ENCODE results near the gene SLC45A3.
"Not testable (repeated sequence)": the region's sequence is repeated elsewhere in the genome, so short reads cannot be mapped to it uniquely, and the experiment has no call there.

Gene SLC45A3

GRCh38 chr1:205636138-205636530 is 44.2 kb downstream of the SLC45A3 start:
- not testable (repeated sequence) for H3K27me3 ChIP-seq (ENCODE audit: control insufficient read depth in 1 of 2, insufficient read depth in 1 of 2, low read length in 2 of 2); H3K4me2 ChIP-seq (ENCODE audit: low read length, poor library complexity, severe bottlenecking); H2BK120ac ChIP-seq (ENCODE audit: low read depth, low read length); DNase-seq; H3K9ac ChIP-seq (ENCODE audit: low read length); H3K4me3 ChIP-seq (ENCODE audit: insufficient read depth in 1 of 2, low read depth in 1 of 2, low read length in 2 of 2); H2BK5ac ChIP-seq (ENCODE audit: low read depth, low read length, poor library complexity, severe bottlenecking); H3K79me1 ChIP-seq (replicated peaks; ENCODE audit: low read length, poor library complexity, severe bottlenecking); H3K36me3 ChIP-seq (ENCODE audit: control insufficient read depth in 1 of 2, insufficient read depth in 2 of 2, low read depth in 1 of 2, low read length in 2 of 2); H3K18ac ChIP-seq (ENCODE audit: low read depth in 1 of 2, low read length in 2 of 2); H2AFZ ChIP-seq (ENCODE audit: low read depth, low read length); H4K8ac ChIP-seq (ENCODE audit: low read length); H2AK5ac ChIP-seq (ENCODE audit: low read length, severe bottlenecking); H3K23ac ChIP-seq (ENCODE audit: low read length in 2 of 2); H3K4me1 ChIP-seq (ENCODE audit: control insufficient read depth, insufficient read depth, low read depth, low read length); H3K27ac ChIP-seq (ENCODE audit: low read length, poor library complexity, severe bottlenecking); H3K14ac ChIP-seq (ENCODE audit: low read length in 2 of 2); H4K91ac ChIP-seq (ENCODE audit: low read length); H3K9me3 ChIP-seq (ENCODE audit: control insufficient read depth, low read length); H3K4ac ChIP-seq (ENCODE audit: low read depth in 1 of 2, low read length in 2 of 2); H2BK12ac ChIP-seq (ENCODE audit: low read length in 2 of 2); H2BK15ac ChIP-seq (ENCODE audit: low read depth, poor library complexity, severe bottlenecking)
- WGBS, result 97% methylated on average over 6 of the region's 7 CpGs

GRCh38 chr1:205633421-205633976 is 46.8 kb downstream of the SLC45A3 start:
- Histone ChIP-seq H3K27ac (ENCODE audit: low read length, poor library complexity, severe bottlenecking) (no peak overlapping the region), H3K14ac (ENCODE audit: low read length in 2 of 2) (no peak overlapping the region), H3K4me2 (ENCODE audit: low read length, poor library complexity, severe bottlenecking) (no peak overlapping the region), H3K27me3 (ENCODE audit: control insufficient read depth in 1 of 2, insufficient read depth in 1 of 2, low read length in 2 of 2) (no peaks in the 10 kb centered on the region), H4K8ac (ENCODE audit: low read length) (no peak overlapping the region), H2AFZ (ENCODE audit: low read depth, low read length) (no peak overlapping the region), H2BK15ac (ENCODE audit: low read depth, poor library complexity, severe bottlenecking) (no peak overlapping the region), H3K23ac (ENCODE audit: low read length in 2 of 2) (no peak overlapping the region), H3K4me1 (ENCODE audit: control insufficient read depth, insufficient read depth, low read depth, low read length) (peaks cover 5% of the 10 kb centered on the region), H3K4me3 (ENCODE audit: insufficient read depth in 1 of 2, low read depth in 1 of 2, low read length in 2 of 2) (peak overlapping the region in 1 of 2 experiments; percentile 27), H3K36me3 (ENCODE audit: control insufficient read depth in 1 of 2, insufficient read depth in 2 of 2, low read depth in 1 of 2, low read length in 2 of 2) (no peaks in the 10 kb centered on the region), H2BK12ac (ENCODE audit: low read length in 2 of 2) (no peak overlapping the region), H3K9ac (ENCODE audit: low read length) (peak overlapping the region; percentile 99), H3K18ac (ENCODE audit: low read depth in 1 of 2, low read length in 2 of 2) (no peak overlapping the region), H4K91ac (ENCODE audit: low read length) (no peak overlapping the region), H2BK5ac (ENCODE audit: low read depth, low read length, poor library complexity, severe bottlenecking) (no peak overlapping the region), H3K9me3 (ENCODE audit: control insufficient read depth, low read length) (no peaks in the 10 kb centered on the region), H2AK5ac (ENCODE audit: low read length, severe bottlenecking) (no peak overlapping the region), H3K4ac (ENCODE audit: low read depth in 1 of 2, low read length in 2 of 2) (no peak overlapping the region), H2BK120ac (ENCODE audit: low read depth, low read length) (no peak overlapping the region), H3K79me1 (replicated peaks; ENCODE audit: low read length, poor library complexity, severe bottlenecking) (no peaks in the 10 kb centered on the region)
- WGBS, result 75% methylated on average over 5 of the region's 6 CpGs
- DNase-seq, result peak; percentile 42

- H3K36me3 ChIP-seq (ENCODE audit: control insufficient read depth in 1 of 2, insufficient read depth in 2 of 2, low read depth in 1 of 2, low read length in 2 of 2), result no peaks in the 10 kb centered on the region
- peak overlapping the region; percentile 99 for H3K9ac ChIP-seq (ENCODE audit: low read length)
- DNase-seq, result peak; percentile 38
- no peak overlapping the region for H3K27ac ChIP-seq (ENCODE audit: low read length, poor library complexity, severe bottlenecking)
- no peak overlapping the region for H2BK120ac ChIP-seq (ENCODE audit: low read depth, low read length)
- no peak overlapping the region for H2BK12ac ChIP-seq (ENCODE audit: low read length in 2 of 2)
- H2AK5ac ChIP-seq (ENCODE audit: low read length, severe bottlenecking), result no peak overlapping the region
- peak overlapping the region in 1 of 2 experiments; percentile 79 for H3K4me3 ChIP-seq (ENCODE audit: insufficient read depth in 1 of 2, low read depth in 1 of 2, low read length in 2 of 2)
- H3K18ac ChIP-seq (ENCODE audit: low read depth in 1 of 2, low read length in 2 of 2), result no peak overlapping the region
- no peak overlapping the region for H4K91ac ChIP-seq (ENCODE audit: low read length)
- H2BK5ac ChIP-seq (ENCODE audit: low read depth, low read length, poor library complexity, severe bottlenecking), result no peak overlapping the region
- H3K14ac ChIP-seq (ENCODE audit: low read length in 2 of 2), result no peak overlapping the region
- no peak overlapping the region for H3K23ac ChIP-seq (ENCODE audit: low read length in 2 of 2)
- no peak overlapping the region for H3K4ac ChIP-seq (ENCODE audit: low read depth in 1 of 2, low read length in 2 of 2)
- H2AFZ ChIP-seq (ENCODE audit: low read depth, low read length), result no peak overlapping the region
- H2BK15ac ChIP-seq (ENCODE audit: low read depth, poor library complexity, severe bottlenecking), result no peak overlapping the region
- no peak overlapping the region for H4K8ac ChIP-seq (ENCODE audit: low read length)
- H3K27me3 ChIP-seq (ENCODE audit: control insufficient read depth in 1 of 2, insufficient read depth in 1 of 2, low read length in 2 of 2), result no peaks in the 10 kb centered on the region
- 26% methylated on average over 2 of the region's 3 CpGs for WGBS
- H3K79me1 ChIP-seq (replicated peaks; ENCODE audit: low read length, poor library complexity, severe bottlenecking), result no peaks in the 10 kb centered on the region
- no peaks in the 10 kb centered on the region for H3K9me3 ChIP-seq (ENCODE audit: control insufficient read depth, low read length)
- no peak overlapping the region for H3K4me2 ChIP-seq (ENCODE audit: low read length, poor library complexity, severe bottlenecking)
- peaks cover 5% of the 10 kb centered on the region for H3K4me1 ChIP-seq (ENCODE audit: control insufficient read depth, insufficient read depth, low read depth, low read length)
Measured at GRCh38 chr1:205632669-205633169, 47.6 kb downstream of the SLC45A3 start.

- Histone ChIP-seq H3K4me3 (ENCODE audit: insufficient read depth in 1 of 2, low read depth in 1 of 2, low read length in 2 of 2) (peak within 1 kb of the TSS; percentile 91 to 97), H3K4me2 (ENCODE audit: low read length, poor library complexity, severe bottlenecking) (peak within 1 kb of the TSS; percentile 97), H4K8ac (ENCODE audit: low read length) (peak within 1 kb of the TSS; percentile 87), H3K79me1 (replicated peaks; ENCODE audit: low read length, poor library complexity, severe bottlenecking) (no peaks in the 10 kb centered on the region), H2AK5ac (ENCODE audit: low read length, severe bottlenecking) (no peak within 1 kb of the TSS), H3K23ac (ENCODE audit: low read length in 2 of 2) (peak within 1 kb of the TSS; percentile 40 to 90), H3K27ac (ENCODE audit: low read length, poor library complexity, severe bottlenecking) (peak within 1 kb of the TSS; percentile 99), H3K36me3 (ENCODE audit: control insufficient read depth in 1 of 2, insufficient read depth in 2 of 2, low read depth in 1 of 2, low read length in 2 of 2) (no peaks in the 10 kb centered on the region), H2BK15ac (ENCODE audit: low read depth, poor library complexity, severe bottlenecking) (peak within 1 kb of the TSS; percentile 99), H4K91ac (ENCODE audit: low read length) (peak within 1 kb of the TSS; percentile 89), H3K14ac (ENCODE audit: low read length in 2 of 2) (peak within 1 kb of the TSS; percentile 86), H2AFZ (ENCODE audit: low read depth, low read length) (peak within 1 kb of the TSS; percentile 89), H3K9ac (ENCODE audit: low read length) (peak within 1 kb of the TSS; percentile 99), H2BK5ac (ENCODE audit: low read depth, low read length, poor library complexity, severe bottlenecking) (peak within 1 kb of the TSS; percentile 99), H3K9me3 (ENCODE audit: control insufficient read depth, low read length) (no peaks in the 10 kb centered on the region), H2BK12ac (ENCODE audit: low read length in 2 of 2) (peak within 1 kb of the TSS in 1 of 2 experiments; percentile 52), H2BK120ac (ENCODE audit: low read depth, low read length) (peak within 1 kb of the TSS; percentile 95), H3K4ac (ENCODE audit: low read depth in 1 of 2, low read length in 2 of 2) (peak within 1 kb of the TSS; percentile 81 to 97), H3K18ac (ENCODE audit: low read depth in 1 of 2, low read length in 2 of 2) (peak within 1 kb of the TSS; percentile 96 to 98), H3K27me3 (ENCODE audit: control insufficient read depth in 1 of 2, insufficient read depth in 1 of 2, low read length in 2 of 2) (no peaks in the 10 kb centered on the region), H3K4me1 (ENCODE audit: control insufficient read depth, insufficient read depth, low read depth, low read length) (peaks cover 5% of the 10 kb centered on the region)
- peak; percentile 98 for DNase-seq
- WGBS, result 1% methylated on average over 57 of the region's 83 CpGs
Measured at GRCh38 chr1:205631768-205632668, 48.3 kb downstream of the SLC45A3 start, which contains the start of gene ELK4. Gene ELK4 (minus strand): TSS chr1:205632011. CDS start chr1:205623882, 8,129 bp downstream.
